ENCODE results near the gene XRCC2. TPM values are rescaled to one million over a fixed set of nuclear protein-coding genes. Genes with fewer than 3 reads are reported as not detected.

XRCC2 gene
- total and polyA plus RNA-seq, 2 donors, result 0.64 to 6.3 TPM

GRCh38 chr7:152608656-152609055 lies 67.3 kb downstream of the XRCC2 start:
- no peak overlapping the region for H3K27ac ChIP-seq (ENCODE audit: low read depth in 1 of 2, low read length in 1 of 2)
- DNase-seq (ENCODE audit: low read depth in 6 of 9, low spot score in 9 of 9), result no peak
- H3K9me3 ChIP-seq (ENCODE audit: control insufficient read depth in 2 of 2, insufficient read depth in 1 of 2, low read length in 1 of 2), result no peaks in the 10 kb centered on the region
- H3K4me3 ChIP-seq (ENCODE audit: low read length in 2 of 2), result no peak overlapping the region
- H3K36me3 ChIP-seq (ENCODE audit: control insufficient read depth in 2 of 2, insufficient read depth in 2 of 2, low read length in 1 of 2), result no peaks in the 10 kb centered on the region
- no peaks in the 10 kb centered on the region for H3K4me1 ChIP-seq (ENCODE audit: control insufficient read depth in 2 of 2, insufficient read depth in 2 of 2, low read length in 2 of 2)
- 79% methylated on average over 4 of the region's 4 CpGs for WGBS
- no peaks in the 10 kb centered on the region for H3K27me3 ChIP-seq (ENCODE audit: control insufficient read depth in 2 of 2, insufficient read depth in 1 of 2, low read length in 1 of 2)

- no peak overlapping the region for H3K4me3 ChIP-seq (ENCODE audit: low read length in 2 of 2)
- no peak for DNase-seq (ENCODE audit: low read depth in 6 of 9, low spot score in 9 of 9)
- H3K27ac ChIP-seq (ENCODE audit: low read depth in 1 of 2, low read length in 1 of 2), result no peak overlapping the region
- H3K36me3 ChIP-seq (ENCODE audit: control insufficient read depth in 2 of 2, insufficient read depth in 2 of 2, low read length in 1 of 2), result no peaks in the 10 kb centered on the region
- no peaks in the 10 kb centered on the region for H3K9me3 ChIP-seq (ENCODE audit: control insufficient read depth in 2 of 2, insufficient read depth in 1 of 2, low read length in 1 of 2)
- WGBS, result 84% methylated on average over 10 of the region's 10 CpGs
- H3K4me1 ChIP-seq (ENCODE audit: control insufficient read depth in 2 of 2, insufficient read depth in 2 of 2, low read length in 2 of 2), result no peaks in the 10 kb centered on the region
- no peaks in the 10 kb centered on the region for H3K27me3 ChIP-seq (ENCODE audit: control insufficient read depth in 2 of 2, insufficient read depth in 1 of 2, low read length in 1 of 2)
Measured at GRCh38 chr7:152608208-152608607, 67.7 kb downstream of the XRCC2 start.

GRCh38 chr7:152607007-152607406 lies 68.9 kb downstream of the XRCC2 start:
- H3K9me3 ChIP-seq (ENCODE audit: control insufficient read depth in 2 of 2, insufficient read depth in 1 of 2, low read length in 1 of 2), result no peaks in the 10 kb centered on the region
- no peak overlapping the region for H3K4me3 ChIP-seq (ENCODE audit: low read length in 2 of 2)
- no peaks in the 10 kb centered on the region for H3K27me3 ChIP-seq (ENCODE audit: control insufficient read depth in 2 of 2, insufficient read depth in 1 of 2, low read length in 1 of 2)
- no peaks in the 10 kb centered on the region for H3K36me3 ChIP-seq (ENCODE audit: control insufficient read depth in 2 of 2, insufficient read depth in 2 of 2, low read length in 1 of 2)
- 76% methylated on average over 2 of the region's 2 CpGs for WGBS
- DNase-seq (ENCODE audit: low read depth in 6 of 9, low spot score in 9 of 9), result no peak
- H3K27ac ChIP-seq (ENCODE audit: low read depth in 1 of 2, low read length in 1 of 2), result no peak overlapping the region
- H3K4me1 ChIP-seq (ENCODE audit: control insufficient read depth in 2 of 2, insufficient read depth in 2 of 2, low read length in 2 of 2), result no peaks in the 10 kb centered on the region

- no peaks in the 10 kb centered on the region for H3K9me3 ChIP-seq (ENCODE audit: control insufficient read depth in 2 of 2, insufficient read depth in 1 of 2, low read length in 1 of 2)
- 94% methylated on average over 6 of the region's 6 CpGs for WGBS
- H3K27me3 ChIP-seq (ENCODE audit: control insufficient read depth in 2 of 2, insufficient read depth in 1 of 2, low read length in 1 of 2), result no peaks in the 10 kb centered on the region
- no peak for DNase-seq (ENCODE audit: low read depth in 6 of 9, low spot score in 9 of 9)
- no peak overlapping the region for H3K4me3 ChIP-seq (ENCODE audit: low read length in 2 of 2)
- H3K4me1 ChIP-seq (ENCODE audit: control insufficient read depth in 2 of 2, insufficient read depth in 2 of 2, low read length in 2 of 2), result no peaks in the 10 kb centered on the region
- H3K36me3 ChIP-seq (ENCODE audit: control insufficient read depth in 2 of 2, insufficient read depth in 2 of 2, low read length in 1 of 2), result no peaks in the 10 kb centered on the region
- no peak overlapping the region for H3K27ac ChIP-seq (ENCODE audit: low read depth in 1 of 2, low read length in 1 of 2)
Measured at GRCh38 chr7:152602962-152603361, 73.0 kb downstream of the XRCC2 start.

- Histone ChIP-seq H3K27me3 (ENCODE audit: control insufficient read depth in 2 of 2, insufficient read depth in 1 of 2, low read length in 1 of 2) (no peaks in the 10 kb centered on the region), H3K4me3 (ENCODE audit: low read length in 2 of 2) (no peak overlapping the region), H3K4me1 (ENCODE audit: control insufficient read depth in 2 of 2, insufficient read depth in 2 of 2, low read length in 2 of 2) (no peaks in the 10 kb centered on the region), H3K27ac (ENCODE audit: low read depth in 1 of 2, low read length in 1 of 2) (no peak overlapping the region), H3K36me3 (ENCODE audit: control insufficient read depth in 2 of 2, insufficient read depth in 2 of 2, low read length in 1 of 2) (no peaks in the 10 kb centered on the region), H3K9me3 (ENCODE audit: control insufficient read depth in 2 of 2, insufficient read depth in 1 of 2, low read length in 1 of 2) (no peaks in the 10 kb centered on the region)
- 97% methylated on average over 17 of the region's 17 CpGs for WGBS
- no peak for DNase-seq (ENCODE audit: low read depth in 6 of 9, low spot score in 9 of 9)
Measured at GRCh38 chr7:152601305-152601798, 74.6 kb downstream of the XRCC2 start.

- 98% methylated on average over 5 of the region's 5 CpGs for WGBS
Measured at GRCh38 chr7:152600266-152600665, 75.7 kb downstream of the XRCC2 start.

GRCh38 chr7:152597507-152597906 lies 78.4 kb downstream of the XRCC2 start:
- H3K27ac ChIP-seq (ENCODE audit: low read depth in 1 of 2, low read length in 1 of 2), result no peak overlapping the region
- 95% methylated on average over 8 of the region's 8 CpGs for WGBS
- H3K27me3 ChIP-seq (ENCODE audit: control insufficient read depth in 2 of 2, insufficient read depth in 1 of 2, low read length in 1 of 2), result no peaks in the 10 kb centered on the region
- no peaks in the 10 kb centered on the region for H3K9me3 ChIP-seq (ENCODE audit: control insufficient read depth in 2 of 2, insufficient read depth in 1 of 2, low read length in 1 of 2)
- DNase-seq (ENCODE audit: low read depth in 6 of 9, low spot score in 9 of 9), result no peak
- H3K36me3 ChIP-seq (ENCODE audit: control insufficient read depth in 2 of 2, insufficient read depth in 2 of 2, low read length in 1 of 2), result no peaks in the 10 kb centered on the region
- H3K4me1 ChIP-seq (ENCODE audit: control insufficient read depth in 2 of 2, insufficient read depth in 2 of 2, low read length in 2 of 2), result no peaks in the 10 kb centered on the region
- H3K4me3 ChIP-seq (ENCODE audit: low read length in 2 of 2), result no peak overlapping the region

More at GRCh38 chr7:152600266-152600665, 75.7 kb downstream of the XRCC2 start:
- no peaks in the 10 kb centered on the region for H3K9me3 ChIP-seq (ENCODE audit: control insufficient read depth in 2 of 2, insufficient read depth in 1 of 2, low read length in 1 of 2)
- H3K4me1 ChIP-seq (ENCODE audit: control insufficient read depth in 2 of 2, insufficient read depth in 2 of 2, low read length in 2 of 2), result no peaks in the 10 kb centered on the region
- H3K27me3 ChIP-seq (ENCODE audit: control insufficient read depth in 2 of 2, insufficient read depth in 1 of 2, low read length in 1 of 2), result no peaks in the 10 kb centered on the region
- H3K36me3 ChIP-seq (ENCODE audit: control insufficient read depth in 2 of 2, insufficient read depth in 2 of 2, low read length in 1 of 2), result no peaks in the 10 kb centered on the region
- no peak overlapping the region for H3K4me3 ChIP-seq (ENCODE audit: low read length in 2 of 2)
- no peak for DNase-seq (ENCODE audit: low read depth in 6 of 9, low spot score in 9 of 9)
- H3K27ac ChIP-seq (ENCODE audit: low read depth in 1 of 2, low read length in 1 of 2), result no peak overlapping the region

GRCh38 chr7:152596824-152597223 lies 79.1 kb downstream of the XRCC2 start:
- Histone ChIP-seq H3K36me3 (ENCODE audit: control insufficient read depth in 2 of 2, insufficient read depth in 2 of 2, low read length in 1 of 2) (no peaks in the 10 kb centered on the region), H3K27ac (ENCODE audit: low read depth in 1 of 2, low read length in 1 of 2) (no peak overlapping the region), H3K9me3 (ENCODE audit: control insufficient read depth in 2 of 2, insufficient read depth in 1 of 2, low read length in 1 of 2) (no peaks in the 10 kb centered on the region), H3K4me3 (ENCODE audit: low read length in 2 of 2) (no peak overlapping the region), H3K27me3 (ENCODE audit: control insufficient read depth in 2 of 2, insufficient read depth in 1 of 2, low read length in 1 of 2) (no peaks in the 10 kb centered on the region), H3K4me1 (ENCODE audit: control insufficient read depth in 2 of 2, insufficient read depth in 2 of 2, low read length in 2 of 2) (no peaks in the 10 kb centered on the region)
- DNase-seq (ENCODE audit: low read depth in 6 of 9, low spot score in 9 of 9), result no peak
- WGBS, result 95% methylated on average over 2 of the region's 2 CpGs
